SK-N-SH (cell line): ENCODE measurements around the gene ILDR1. TPM values are rescaled to one million over a fixed set of nuclear protein-coding genes. Genes with fewer than 3 reads are reported as not detected.

Experiments used
- CTCF ChIA-PET: fragments of 300-600, 350-600 bp; formaldehyde crosslinking; extraction: SDS; loops from one replicate; lab custom pipeline; 2021; lab: Yijun Ruan, JAX
- POLR2A ChIA-PET: fragments of 350-600 bp; sonication (Branson Sonifier 250); formaldehyde crosslinking; extraction: SDS; loops from one replicate; lab custom pipeline; 2020; ENCODE audit warnings: antibody characterized with exemption, inconsistent platforms; lab: Yijun Ruan, JAX
- DNase-seq: peaks from one replicate; pipeline ENCODE4 v3.0.0; 2012
- H2AFZ ChIP-seq: fragments of 200-600 bp; sonication (generic); 2 replicates; pipeline ENCODE4 v1.8.1; 2016; ENCODE audit warnings: antibody characterized with exemption, mild to moderate bottlenecking, low read depth
- H3F3A ChIP-seq: fragments of 200-600 bp; sonication (generic); replicated peaks from 2 replicates; pipeline ENCODE3; 2016; ENCODE audit warnings: antibody characterized with exemption, mild to moderate bottlenecking; ENCODE audit not compliant: insufficient read depth
- H3K27ac ChIP-seq, 2 experiments: fragments of 200-500 bp in 1 of 2; fragments of 200-600 bp in 1 of 2; sonication (Bioruptor generic) in 1 of 2; sonication (generic), shearing (Covaris generic) in 1 of 2; 2 replicates each; pipeline versions ENCODE4 v1.5.1 to v1.6.1; 2014 to 2016; ENCODE audit warnings: low read depth in 2 of 2, inconsistent platforms in 1 of 2, low read length in 1 of 2, mild to moderate bottlenecking in 1 of 2, mixed read lengths in 1 of 2
- H3K27me3 ChIP-seq: fragments of 200-600 bp; sonication (generic), shearing (Covaris generic); 2 replicates; pipeline ENCODE4 v1.6.1; 2016; ENCODE audit warnings: mixed run types; ENCODE audit not compliant: insufficient read depth
- H3K36me3 ChIP-seq, 2 experiments: fragments of 200-500 bp in 1 of 2; fragments of 200-600 bp in 1 of 2; sonication (Bioruptor generic) in 1 of 2; sonication (generic) in 1 of 2; replicated peaks in 1 of 2; 2 replicates each; pipeline versions ENCODE3 to v1.5.1; 2014 to 2016; ENCODE audit warnings: low read length in 1 of 2, mild to moderate bottlenecking in 1 of 2; ENCODE audit not compliant: insufficient read depth in 2 of 2, control insufficient read depth in 1 of 2
- H3K4me1 ChIP-seq, 2 experiments: fragments of 200-500 bp in 1 of 2; fragments of 200-600 bp in 1 of 2; sonication (Bioruptor generic) in 1 of 2; sonication (generic), shearing (Covaris generic) in 1 of 2; 2 replicates each; pipeline versions ENCODE4 v1.5.1 to v1.6.1; 2014 to 2016; ENCODE audit warnings: low read depth in 1 of 2, low read length in 1 of 2, mixed run types in 1 of 2; ENCODE audit not compliant: insufficient read depth in 2 of 2, control insufficient read depth in 1 of 2
- H3K4me2 ChIP-seq: fragments of 200-600 bp; sonication (generic), shearing (Covaris generic); 2 replicates; pipeline ENCODE4 v1.6.1; 2017; ENCODE audit warnings: mixed run types
- H3K4me3 ChIP-seq, 2 experiments: fragments of 200-500 bp in 1 of 2; fragments of 200-600 bp in 1 of 2; sonication (Bioruptor generic) in 1 of 2; sonication (generic), shearing (Covaris generic) in 1 of 2; 2 replicates each; pipeline versions ENCODE4 v1.5.1 to v1.8.1; 2014 to 2016; ENCODE audit warnings: low read depth in 2 of 2, inconsistent platforms in 1 of 2, low read length in 1 of 2, mild to moderate bottlenecking in 1 of 2, mixed read lengths in 1 of 2, moderate library complexity in 1 of 2
- H3K79me2 ChIP-seq: fragments of 200-600 bp; sonication (generic); 2 replicates; pipeline ENCODE4 v1.8.1; 2017; ENCODE audit warnings: mild to moderate bottlenecking; ENCODE audit not compliant: insufficient read depth
- H3K9ac ChIP-seq: fragments of 200-600 bp; sonication (generic); 2 replicates; pipeline ENCODE4 v1.6.1; 2017; ENCODE audit warnings: mixed run types
- H3K9me2 ChIP-seq: fragments of 200-600 bp; sonication (generic); 2 replicates; pipeline ENCODE4 v1.6.1; 2017; ENCODE audit warnings: mixed run types
- H3K9me3 ChIP-seq: fragments of 200-600 bp; sonication (generic); 2 replicates; pipeline ENCODE4 v1.6.1; 2017; ENCODE audit warnings: mixed run types, mild to moderate bottlenecking, moderate library complexity
- H4K20me1 ChIP-seq: fragments of 200-600 bp; sonication (generic); 2 replicates; pipeline ENCODE4 v1.6.1; 2017; ENCODE audit warnings: mild to moderate bottlenecking, mixed run types; ENCODE audit not compliant: insufficient read depth
- ELF1 ChIP-seq: IDR thresholded peaks from 2 replicates; pipeline ENCODE4 v1.4.0; 2012
- EP300 ChIP-seq, 2 experiments: IDR thresholded peaks; 2 replicates each; pipeline versions ENCODE4 v1.4.0 to v1.6.1; 2012; ENCODE audit warnings: borderline replicate concordance in 1 of 2, low read depth in 1 of 2, low read length in 1 of 2
- EZH2phosphoT487 ChIP-seq: fragments of 200-600 bp; sonication (generic); IDR thresholded peaks from 2 replicates; pipeline ENCODE4 v1.6.1; 2017; ENCODE audit warnings: low read depth, mixed run types, mild to moderate bottlenecking, antibody characterized with exemption, moderate library complexity, borderline replicate concordance
- FOSL2 ChIP-seq: IDR thresholded peaks from 2 replicates; pipeline ENCODE4 v1.4.0; 2012; ENCODE audit warnings: low read depth, mild to moderate bottlenecking, moderate library complexity, borderline replicate concordance
- FOXM1 ChIP-seq: IDR thresholded peaks from 2 replicates; pipeline ENCODE4 v1.4.0; 2012; ENCODE audit warnings: low read depth, mild to moderate bottlenecking
- GABPA ChIP-seq: IDR thresholded peaks from 2 replicates; pipeline ENCODE4 v1.4.0; 2012; ENCODE audit warnings: low read depth, mild to moderate bottlenecking
- GATA2 ChIP-seq: sonication (generic); formaldehyde crosslinking; IDR thresholded peaks from 2 replicates; pipeline ENCODE4 v1.5.0; 2020; ENCODE audit warnings: mild to moderate bottlenecking, missing genetic modification reagents
- JUND ChIP-seq: IDR thresholded peaks from 2 replicates; pipeline ENCODE4 v1.4.0; 2012
- MAX ChIP-seq: IDR thresholded peaks from 2 replicates; pipeline ENCODE4 v1.4.0; 2012; ENCODE audit warnings: low read depth
- MEF2A ChIP-seq: IDR thresholded peaks from 2 replicates; pipeline ENCODE4 v1.4.0; 2012; ENCODE audit warnings: low read depth, borderline replicate concordance
- MXI1 ChIP-seq: IDR thresholded peaks from 2 replicates; pipeline ENCODE4 v1.6.1; 2012; ENCODE audit warnings: mild to moderate bottlenecking, low read depth, low read length, improper control_type of control experiment
- NFIC ChIP-seq: IDR thresholded peaks from 2 replicates; pipeline ENCODE4 v1.4.0; 2012; ENCODE audit warnings: borderline replicate concordance
- RCOR1 ChIP-seq: fragments of 150-350 bp; IDR thresholded peaks from 2 replicates; pipeline ENCODE4 v1.6.1; 2017; ENCODE audit warnings: antibody characterized with exemption, low read length
- RFX5 ChIP-seq: IDR thresholded peaks from 2 replicates; pipeline ENCODE4 v1.6.1; 2012; ENCODE audit warnings: mild to moderate bottlenecking, improper control_type of control experiment, low read length
- SMC3 ChIP-seq: IDR thresholded peaks from 2 replicates; pipeline ENCODE4 v1.6.1; 2012; ENCODE audit warnings: low read depth, low read length, improper control_type of control experiment
- TCF12 ChIP-seq: IDR thresholded peaks from 2 replicates; pipeline ENCODE4 v1.4.0; 2012
- WGBS: methylation state at CpG from one replicate; pipeline ENCODE4 v1.1.6; 2017; ENCODE audit warnings: low lambda C conversion rate; 5-methylcytosine and 5-hydroxymethylcytosine counted together
- polyA plus RNA-seq, 3 experiments: library from polyadenylated mRNA; depleted of rRNA; stranded (reverse); fragments of >200 nt; gene quantifications; 2 replicates each; pipeline ENCODE4 v1.2.3, GENCODE V29; 2012
- TF ChIP-seq, protein P1 (sequence below): fragments of 150-350 bp; IDR thresholded peaks from 2 replicates; pipeline ENCODE4 v1.6.1; 2016; ENCODE audit warnings: mild to moderate bottlenecking, low read depth, low read length

ILDR1 gene
- polyA plus RNA-seq, 1 of the 3 experiments (the other 2 are of a cell fraction): 0.02 TPM

- TF ChIP-seq SMC3: no peak
- no peak for TF ChIP-seq JUND
- TF ChIP-seq MEF2A: no peak
- no peak for TF ChIP-seq FOSL2
- no peak for TF ChIP-seq EP300 (IDR thresholded peaks at IDR 0.05; ENCODE audit: borderline replicate concordance in 1 of 2, low read depth in 1 of 2, low read length in 1 of 2)
- TF ChIP-seq GABPA: no peak
- TF ChIP-seq RCOR1: no peak
- TF ChIP-seq FOXM1: no peak
- TF ChIP-seq NFIC: no peak
- no peak for TF ChIP-seq GATA2 (CRISPR knock-in tag)
- TF ChIP-seq MXI1: no peak
Measured at GRCh38 chr3:122067588-122068240, 45.7 kb upstream of the ILDR1 start (continued).

DNA sequence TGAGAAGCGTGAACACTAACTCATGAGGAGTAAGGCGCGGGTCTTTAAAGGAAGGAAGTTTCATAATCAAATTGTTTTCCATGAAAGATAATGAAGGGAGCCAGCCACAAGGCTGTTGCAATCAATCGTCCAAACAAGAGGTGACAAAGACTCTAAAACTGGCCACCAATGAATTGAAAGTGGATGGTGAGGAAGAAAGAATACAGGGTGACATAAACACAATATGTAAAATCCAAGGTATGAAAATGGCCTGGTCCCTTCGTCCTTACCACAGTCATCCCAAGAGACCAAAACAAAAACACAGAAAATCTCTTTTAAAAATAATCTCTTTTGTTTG lies 45.1 kb upstream of the ILDR1 start:
- Histone ChIP-seq H3K27me3 (no peaks in the 10 kb centered on the region; the same call in 1 of the 2 replicates), H3K9me3 (no peaks in the 10 kb centered on the region), H3K79me2 (no peaks in the 10 kb centered on the region), H3K4me1 (no peaks in the 10 kb centered on the region), H3K4me3 (no peak overlapping the region), H3K9ac (no peak overlapping the region), H3K36me3 (no peaks in the 10 kb centered on the region), H3K4me2 (no peak overlapping the region), H3K9me2 (no peaks in the 10 kb centered on the region), H4K20me1 (no peaks in the 10 kb centered on the region), H2AFZ (no peak overlapping the region), H3F3A (no peaks in the 10 kb centered on the region), H3K27ac (no peak overlapping the region)
- POLR2A ChIA-PET: no interaction called here
- CTCF ChIA-PET: no interaction called here
- TF ChIP-seq, protein P1, sequence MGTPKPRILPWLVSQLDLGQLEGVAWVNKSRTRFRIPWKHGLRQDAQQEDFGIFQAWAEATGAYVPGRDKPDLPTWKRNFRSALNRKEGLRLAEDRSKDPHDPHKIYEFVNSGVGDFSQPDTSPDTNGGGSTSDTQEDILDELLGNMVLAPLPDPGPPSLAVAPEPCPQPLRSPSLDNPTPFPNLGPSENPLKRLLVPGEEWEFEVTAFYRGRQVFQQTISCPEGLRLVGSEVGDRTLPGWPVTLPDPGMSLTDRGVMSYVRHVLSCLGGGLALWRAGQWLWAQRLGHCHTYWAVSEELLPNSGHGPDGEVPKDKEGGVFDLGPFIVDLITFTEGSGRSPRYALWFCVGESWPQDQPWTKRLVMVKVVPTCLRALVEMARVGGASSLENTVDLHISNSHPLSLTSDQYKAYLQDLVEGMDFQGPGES: no peak
- TF ChIP-seq FOSL2 (no peak), MEF2A (no peak), TCF12 (no peak), ELF1 (no peak), RFX5 (no peak), MAX (no peak), EZH2phosphoT487 (no peak)
- DNase-seq: no peak
- WGBS: 17% methylated on average over 5 of the region's 5 CpGs
